ENCODE measurements around the gene LAMC3.
"Not testable (repeated sequence)": the region's sequence is repeated elsewhere in the genome, so short reads cannot be mapped to it uniquely, and the experiment has no call there.

LAMC3 gene

DNA sequence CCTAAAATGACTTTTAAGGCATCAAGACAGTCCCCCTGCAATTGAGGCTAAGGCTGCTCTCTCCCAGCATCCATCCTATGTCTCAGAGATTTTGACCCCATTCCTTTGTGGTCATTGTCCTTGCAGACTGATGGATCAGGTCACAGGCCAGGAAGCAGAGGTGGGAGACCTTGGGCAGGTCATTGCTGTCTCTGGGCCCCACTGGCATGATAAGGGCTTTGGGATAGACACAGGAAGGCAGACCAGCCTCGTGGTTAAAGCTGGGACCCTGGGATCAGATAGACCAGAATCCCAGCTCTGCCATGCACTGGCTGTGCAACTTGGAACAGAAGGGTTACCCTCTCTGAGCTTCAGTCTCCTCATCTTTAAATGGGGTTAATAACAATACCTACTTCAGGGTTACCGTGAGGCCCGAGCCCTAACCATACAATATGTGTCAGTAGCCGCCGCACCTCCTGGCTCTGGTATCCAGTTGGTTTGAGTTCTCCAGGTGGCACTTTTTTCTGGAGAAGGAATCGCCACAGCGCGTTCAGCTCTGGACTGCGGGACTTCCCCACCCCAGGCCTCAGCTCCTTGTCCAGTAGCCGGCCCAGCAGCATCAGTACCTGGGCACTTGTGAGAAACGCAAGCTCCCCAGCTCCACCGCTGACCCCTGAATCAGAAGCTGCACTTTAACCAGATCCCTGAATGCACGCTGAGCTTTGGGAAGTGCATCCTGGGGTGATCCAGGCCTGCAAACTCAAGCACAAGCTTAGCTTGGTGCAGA is 21.4 kb downstream of the LAMC3 start:
- TF ChIP-seq POU2F2 (IDR thresholded peaks at IDR 0.05; ENCODE audit: low read depth, low read length) (no peak), SPI1 (IDR thresholded peaks at IDR 0.05; ENCODE audit: low read depth, low read length) (no peak), TAF1 (IDR thresholded peaks at IDR 0.05; ENCODE audit: low read depth, low read length) (no peak), POLR2A (IDR thresholded peaks at IDR 0.05; ENCODE audit: low read depth, low read length) (no peak), POLR2AphosphoS5 (IDR thresholded peaks at IDR 0.05; ENCODE audit: low read depth, low read length) (no peak), PAX5 (IDR thresholded peaks at IDR 0.05; ENCODE audit: insufficient read depth, low read length, severe bottlenecking) (no peak)
- DNase-seq (ENCODE audit: insufficient read length, low spot score), result no peak
- FAIRE-seq, result no peak

DNA sequence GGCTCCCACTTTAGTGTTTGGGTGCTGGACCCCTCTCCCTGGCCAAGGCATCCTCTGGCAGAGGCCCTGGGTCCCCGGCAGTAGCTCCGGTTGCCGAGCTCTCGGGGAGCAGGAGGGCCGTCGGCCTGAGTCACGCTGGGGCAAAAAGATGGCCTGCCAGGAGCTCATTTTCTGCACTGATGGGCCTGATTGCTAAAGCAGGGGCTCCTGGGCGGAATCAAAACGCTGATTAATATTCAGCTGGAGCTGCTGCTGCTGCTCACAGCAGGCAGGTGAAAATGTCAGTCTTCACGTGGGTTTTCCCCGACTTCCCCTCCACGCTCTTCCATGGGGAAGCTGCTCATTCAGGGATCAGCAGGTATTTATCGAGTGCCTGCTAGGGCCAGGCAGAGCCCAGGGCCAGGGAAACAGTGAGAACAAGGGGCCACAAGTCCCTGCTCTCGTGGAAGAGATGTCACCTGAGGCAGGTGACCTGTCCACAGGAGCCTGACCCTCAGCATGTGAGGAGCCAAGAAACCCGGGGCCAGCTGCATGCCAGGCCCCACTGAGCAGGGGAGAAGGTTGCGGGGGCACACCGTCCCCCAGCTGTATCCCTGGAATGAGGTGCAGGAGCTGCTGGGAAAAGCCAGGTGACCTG is 22.1 kb downstream of the LAMC3 start:
- TF ChIP-seq TAF1 (IDR thresholded peaks at IDR 0.05; ENCODE audit: low read depth, low read length) (no peak), POU2F2 (IDR thresholded peaks at IDR 0.05; ENCODE audit: low read depth, low read length) (no peak), SPI1 (IDR thresholded peaks at IDR 0.05; ENCODE audit: low read depth, low read length) (no peak), POLR2AphosphoS5 (IDR thresholded peaks at IDR 0.05; ENCODE audit: low read depth, low read length) (no peak), PAX5 (IDR thresholded peaks at IDR 0.05; ENCODE audit: insufficient read depth, low read length, severe bottlenecking) (no peak), POLR2A (IDR thresholded peaks at IDR 0.05; ENCODE audit: low read depth, low read length) (no peak)
- no peak for DNase-seq (ENCODE audit: insufficient read length, low spot score)
- FAIRE-seq, result no peak

- DNase-seq (ENCODE audit: insufficient read length, low spot score) (no peak), FAIRE-seq (no peak)
- TF ChIP-seq POU2F2 (IDR thresholded peaks at IDR 0.05; ENCODE audit: low read depth, low read length) (no peak), SPI1 (IDR thresholded peaks at IDR 0.05; ENCODE audit: low read depth, low read length) (no peak), TAF1 (IDR thresholded peaks at IDR 0.05; ENCODE audit: low read depth, low read length) (no peak)
These were observed 22.6 kb downstream of the LAMC3 start for GRCh38 chr9:131031642-131032005.

- DNase-seq (ENCODE audit: insufficient read length, low spot score) (no peak), FAIRE-seq (no peak)
- TF ChIP-seq POLR2AphosphoS5 (IDR thresholded peaks at IDR 0.05; ENCODE audit: low read depth, low read length), result no peak
- no peak for TF ChIP-seq TAF1 (IDR thresholded peaks at IDR 0.05; ENCODE audit: low read depth, low read length)
- TF ChIP-seq PAX5 (IDR thresholded peaks at IDR 0.05; ENCODE audit: insufficient read depth, low read length, severe bottlenecking), result no peak
- no peak for TF ChIP-seq POLR2A (IDR thresholded peaks at IDR 0.05; ENCODE audit: low read depth, low read length)
These were observed 23.4 kb downstream of the LAMC3 start for GRCh38 chr9:131032384-131032783.

DNA sequence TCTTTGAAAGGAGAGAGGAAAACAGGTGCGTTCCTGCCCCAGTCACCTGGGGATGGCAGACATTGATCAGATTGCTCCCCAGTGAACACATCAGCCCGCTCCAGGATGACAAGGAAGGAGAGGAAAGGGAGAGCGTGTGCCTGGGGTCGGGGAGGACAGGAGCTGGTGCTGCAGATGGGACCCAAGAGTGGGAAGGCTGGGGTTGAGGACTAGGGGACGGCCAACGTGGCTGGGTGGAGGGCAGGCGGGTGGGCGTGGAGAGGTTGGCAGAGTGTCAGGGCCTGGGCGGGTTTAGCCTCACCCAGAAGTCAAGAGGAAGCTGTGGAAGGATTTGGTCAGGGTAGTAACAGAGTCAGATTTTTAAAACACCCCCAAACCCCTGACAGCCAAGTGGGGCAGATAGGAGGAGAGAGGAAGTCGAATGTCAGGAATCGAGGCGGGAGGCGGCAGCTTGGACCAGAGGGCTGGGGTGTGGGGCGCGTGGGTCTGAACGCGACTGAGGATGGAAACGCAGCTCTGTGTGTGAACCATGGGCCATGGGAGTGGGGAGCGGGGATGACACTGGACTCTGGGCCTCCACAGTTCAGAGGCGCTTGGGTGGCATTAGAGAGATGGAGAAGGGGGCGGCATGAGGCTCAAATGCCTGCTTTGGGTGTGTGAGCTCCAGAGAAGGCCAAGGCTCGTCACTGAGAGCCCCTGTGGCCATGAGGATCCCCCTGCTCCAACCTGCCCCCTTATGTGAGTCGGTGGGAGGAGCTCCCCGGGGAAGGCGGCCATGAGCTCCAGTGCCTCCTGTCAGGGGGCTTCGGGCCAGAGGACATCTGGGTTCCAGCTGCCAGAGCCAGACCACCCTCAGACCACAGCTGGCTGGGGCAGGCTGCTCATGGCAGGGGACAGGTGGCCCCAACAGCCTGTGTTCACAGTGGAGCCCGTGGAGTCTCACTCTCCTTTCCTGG is 24.6 kb downstream of the LAMC3 start:
- FAIRE-seq (no peak), DNase-seq (ENCODE audit: insufficient read length, low spot score) (no peak)
- TF ChIP-seq SPI1 (IDR thresholded peaks at IDR 0.05; ENCODE audit: low read depth, low read length), result no peak
- TF ChIP-seq TAF1 (IDR thresholded peaks at IDR 0.05; ENCODE audit: low read depth, low read length), result no peak
- TF ChIP-seq POLR2AphosphoS5 (IDR thresholded peaks at IDR 0.05; ENCODE audit: low read depth, low read length), result no peak
- TF ChIP-seq POLR2A (IDR thresholded peaks at IDR 0.05; ENCODE audit: low read depth, low read length), result no peak

GRCh38 chr9:131034268-131034667 is 25.3 kb downstream of the LAMC3 start:
- FAIRE-seq (no peak), DNase-seq (ENCODE audit: insufficient read length, low spot score) (no peak)
- TF ChIP-seq PAX5 (IDR thresholded peaks at IDR 0.05; ENCODE audit: insufficient read depth, low read length, severe bottlenecking) (no peak), POLR2AphosphoS5 (IDR thresholded peaks at IDR 0.05; ENCODE audit: low read depth, low read length) (no peak), POU2F2 (IDR thresholded peaks at IDR 0.05; ENCODE audit: low read depth, low read length) (no peak), POLR2A (IDR thresholded peaks at IDR 0.05; ENCODE audit: low read depth, low read length) (no peak), TAF1 (IDR thresholded peaks at IDR 0.05; ENCODE audit: low read depth, low read length) (no peak), SPI1 (IDR thresholded peaks at IDR 0.05; ENCODE audit: low read depth, low read length) (no peak)

DNA sequence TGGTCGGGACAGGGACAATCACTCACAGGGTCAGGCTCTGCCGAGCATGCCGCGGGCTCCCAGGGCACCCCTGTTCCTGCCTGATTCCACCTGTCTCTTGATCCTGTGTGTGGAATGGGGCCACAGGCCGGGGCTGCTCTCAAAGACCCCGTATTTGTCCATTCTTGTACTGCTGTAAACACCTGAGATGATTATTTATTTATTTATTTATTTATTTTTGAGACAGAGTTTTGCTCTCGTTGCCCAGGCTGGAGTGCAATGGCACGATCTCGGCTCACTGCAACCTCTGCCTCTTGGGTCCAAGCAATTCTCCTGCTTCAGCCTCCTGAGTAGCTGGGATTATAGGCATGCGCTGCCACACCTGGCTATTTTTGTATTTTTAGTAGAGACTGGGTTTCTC is 25.8 kb downstream of the LAMC3 start:
- DNase-seq (ENCODE audit: insufficient read length, low spot score); FAIRE-seq: not testable (repeated sequence)

DNA sequence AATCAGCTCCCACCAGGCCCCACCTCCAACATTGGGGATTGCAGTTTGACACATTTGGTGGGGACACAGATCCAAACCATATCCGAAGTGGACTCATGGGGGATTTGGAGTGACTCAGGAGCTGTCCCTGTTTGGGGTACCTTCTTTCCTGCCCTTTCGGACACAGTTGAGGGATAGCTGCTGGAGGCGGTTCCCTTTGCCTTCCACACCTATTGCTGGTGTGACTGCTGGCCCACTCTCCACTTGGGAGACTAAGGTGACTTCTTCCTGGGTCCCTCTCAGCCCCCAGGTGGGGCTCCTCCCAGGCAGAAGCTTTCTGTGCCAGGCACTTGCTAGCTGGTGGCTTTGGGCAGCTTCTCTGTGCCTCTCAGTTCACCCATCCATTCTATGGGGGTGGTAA is 26.6 kb downstream of the LAMC3 start:
- DNase-seq (ENCODE audit: insufficient read length, low spot score), result no peak
- no peak for FAIRE-seq
- TF ChIP-seq POLR2AphosphoS5 (IDR thresholded peaks at IDR 0.05; ENCODE audit: low read depth, low read length), result no peak
- TF ChIP-seq POLR2A (IDR thresholded peaks at IDR 0.05; ENCODE audit: low read depth, low read length), result no peak
- TF ChIP-seq TAF1 (IDR thresholded peaks at IDR 0.05; ENCODE audit: low read depth, low read length), result no peak
- TF ChIP-seq PAX5 (IDR thresholded peaks at IDR 0.05; ENCODE audit: insufficient read depth, low read length, severe bottlenecking), result no peak
- TF ChIP-seq SPI1 (IDR thresholded peaks at IDR 0.05; ENCODE audit: low read depth, low read length), result no peak
- no peak for TF ChIP-seq POU2F2 (IDR thresholded peaks at IDR 0.05; ENCODE audit: low read depth, low read length)

- no peak for FAIRE-seq
- no peak for DNase-seq (ENCODE audit: insufficient read length, low spot score)
- TF ChIP-seq PAX5 (IDR thresholded peaks at IDR 0.05; ENCODE audit: insufficient read depth, low read length, severe bottlenecking) (no peak), POLR2AphosphoS5 (IDR thresholded peaks at IDR 0.05; ENCODE audit: low read depth, low read length) (no peak), POLR2A (IDR thresholded peaks at IDR 0.05; ENCODE audit: low read depth, low read length) (no peak), POU2F2 (IDR thresholded peaks at IDR 0.05; ENCODE audit: low read depth, low read length) (no peak), TAF1 (IDR thresholded peaks at IDR 0.05; ENCODE audit: low read depth, low read length) (no peak), SPI1 (IDR thresholded peaks at IDR 0.05; ENCODE audit: low read depth, low read length) (no peak)
These were observed 27.1 kb downstream of the LAMC3 start for GRCh38 chr9:131036071-131036470.
